ENCODE data around the gene IFNG. TPM values are rescaled to one million over a fixed set of nuclear protein-coding genes. Genes with fewer than 3 reads are reported as not detected.
"Not testable (repeated sequence)": the region's sequence is repeated elsewhere in the genome, so short reads cannot be mapped to it uniquely, and the experiment has no call there.

Gene IFNG
- 10 to 100 TPM; 34.3 to 77.1 TPM for total RNA-seq

DNA sequence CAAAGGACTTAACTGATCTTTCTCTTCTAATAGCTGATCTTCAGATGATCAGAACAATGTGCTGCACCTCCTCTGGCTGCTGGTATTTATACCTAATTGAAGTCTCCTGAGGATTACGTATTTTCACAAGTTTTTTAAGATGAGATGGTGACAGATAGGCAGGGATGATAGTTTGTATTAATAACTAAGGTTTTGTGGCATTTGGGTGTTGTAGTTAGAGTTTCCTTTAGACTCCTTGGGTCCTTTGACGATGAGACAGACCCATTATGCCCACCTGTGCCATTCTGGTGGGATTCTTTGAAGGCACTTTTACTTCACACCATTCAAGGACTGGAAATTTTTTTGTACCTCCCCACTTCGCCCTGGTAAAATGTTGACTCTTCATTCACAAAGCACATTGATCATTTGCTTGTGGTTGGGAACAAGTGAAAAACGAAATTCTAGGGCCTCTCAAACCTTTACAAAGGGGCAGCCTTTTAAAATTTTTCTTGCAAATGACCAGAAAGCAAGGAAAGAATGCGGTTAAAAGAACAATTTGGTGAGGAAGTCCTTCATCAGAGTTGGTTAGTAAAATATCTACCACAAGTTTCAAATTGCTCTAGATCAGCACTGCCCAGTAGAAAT lies at the start of gene IFNG:
IFNG (minus strand) TSS at position 60 of the 624 bp plus-strand sequence. CDS start 125 bp downstream, outside the sequence.
- no peaks in the 10 kb centered on the region for H3K27me3 Mint-ChIP-seq (ENCODE audit: low read depth)
- DNase-seq (no peak), ATAC-seq (replicated peaks in 1 of 2) (peak; percentile 15 to 35)
- H3K4me1 Mint-ChIP-seq (ENCODE audit: low read depth): peaks cover 32% of the 10 kb centered on the region
- H3K4me3 Mint-ChIP-seq: peak within 1 kb of the TSS; percentile 51 to 83
- no peaks in the 10 kb centered on the region for H3K9me3 Mint-ChIP-seq
- no peaks in the 10 kb centered on the region for H3K36me3 Mint-ChIP-seq (ENCODE audit: insufficient read depth in 2 of 2)
- H3K27ac Mint-ChIP-seq: peak within 1 kb of the TSS; percentile 58

DNA sequence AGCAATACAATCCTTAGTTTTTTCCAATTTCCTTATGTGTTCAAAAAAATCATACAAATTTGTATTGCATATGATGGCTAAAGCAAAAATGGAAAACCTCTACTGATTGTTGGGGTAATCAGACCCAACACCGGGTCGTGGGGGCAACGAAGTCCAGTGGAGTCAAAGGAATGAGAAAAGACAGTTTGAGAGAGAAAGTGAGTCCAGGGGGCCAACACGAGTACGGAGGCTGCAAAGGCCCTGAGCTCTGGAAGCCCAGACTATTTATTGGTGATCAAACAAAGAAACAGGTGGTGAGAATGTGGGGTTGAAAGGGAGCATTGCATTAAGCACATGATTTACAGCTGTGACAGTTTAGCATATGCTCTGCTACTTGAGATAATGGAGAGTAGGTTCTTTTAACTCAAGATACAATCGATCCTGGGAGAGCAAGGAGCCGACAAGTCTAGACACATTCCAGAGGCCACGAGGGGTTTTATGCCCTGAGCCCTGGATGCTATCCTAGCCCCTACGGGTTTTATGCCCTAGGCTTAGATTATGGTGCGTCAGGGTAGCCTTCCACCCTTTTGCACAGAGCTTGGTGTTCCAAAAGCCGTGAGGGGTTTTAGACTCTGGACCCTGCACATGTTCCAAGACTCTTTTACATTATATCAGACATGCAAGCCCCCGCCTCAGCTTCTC lies 49.6 kb upstream of the IFNG start:
- Mint-ChIP-seq H3K4me1 (ENCODE audit: low read depth) (peaks cover 17% of the 10 kb centered on the region), H3K27me3 (ENCODE audit: low read depth) (peaks cover 52% of the 10 kb centered on the region)
- ATAC-seq (replicated peaks in 1 of 2); DNase-seq; H3K27ac Mint-ChIP-seq; H3K4me3 Mint-ChIP-seq; H3K36me3 Mint-ChIP-seq (ENCODE audit: insufficient read depth in 2 of 2); H3K9me3 Mint-ChIP-seq: not testable (repeated sequence)

DNA sequence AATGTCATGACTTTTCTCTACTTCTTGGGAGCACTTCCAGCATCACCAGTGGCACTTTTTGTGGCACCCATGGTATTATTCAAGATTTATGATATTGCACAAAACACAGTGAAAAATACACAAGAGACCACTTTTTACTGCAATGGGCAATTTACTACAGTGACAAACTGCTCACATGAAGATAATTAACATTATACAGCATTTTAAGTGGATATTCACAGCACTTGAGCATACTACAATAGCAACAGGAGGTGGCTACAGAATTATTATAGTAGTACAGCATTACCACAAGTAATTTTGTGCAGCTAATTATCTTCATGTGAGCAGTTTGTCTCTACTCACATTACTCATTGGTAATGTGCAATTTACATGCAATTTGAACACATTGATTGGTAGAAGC lies 47.7 kb upstream of the IFNG start:
- H3K36me3 Mint-ChIP-seq (ENCODE audit: insufficient read depth in 2 of 2): peaks cover 0 to 2% of the 10 kb centered on the region in 2 donors
- H3K4me3 Mint-ChIP-seq: no peak overlapping the region
- H3K27ac Mint-ChIP-seq: no peak overlapping the region
- peaks cover 52% of the 10 kb centered on the region for H3K27me3 Mint-ChIP-seq (ENCODE audit: low read depth)
- ATAC-seq (replicated peaks in 1 of 2) (no peak), DNase-seq (no peak)
- H3K4me1 Mint-ChIP-seq (ENCODE audit: low read depth): peaks cover 30% of the 10 kb centered on the region
- peaks cover 3% of the 10 kb centered on the region in 2 donors for H3K9me3 Mint-ChIP-seq

DNA sequence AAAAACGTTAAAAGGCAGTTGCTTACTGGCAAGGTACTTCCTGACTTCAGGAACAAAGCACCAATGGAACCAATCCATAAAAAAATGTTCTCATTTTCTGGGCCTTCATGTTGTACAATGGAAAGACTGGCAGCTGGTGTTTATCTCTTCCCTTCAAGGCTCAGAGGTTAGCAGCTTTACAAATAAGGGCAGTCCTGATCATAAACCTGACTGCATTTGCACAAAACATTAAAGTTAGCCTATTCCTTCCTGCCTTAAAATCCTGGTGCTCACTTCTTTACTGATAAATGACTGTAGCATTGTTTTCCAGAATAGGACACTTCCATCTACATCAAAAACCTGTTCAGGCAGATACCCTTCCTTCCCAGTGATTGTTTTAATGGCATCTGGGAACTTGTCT lies 46.9 kb upstream of the IFNG start:
- H3K9me3 Mint-ChIP-seq: no peaks in the 10 kb centered on the region
- DNase-seq: no peak
- H3K4me1 Mint-ChIP-seq (ENCODE audit: low read depth): peaks cover 24% of the 10 kb centered on the region
- H3K36me3 Mint-ChIP-seq (ENCODE audit: insufficient read depth in 2 of 2): no peaks in the 10 kb centered on the region
- H3K27me3 Mint-ChIP-seq (ENCODE audit: low read depth): peaks cover 47% of the 10 kb centered on the region
- no peak overlapping the region for H3K27ac Mint-ChIP-seq
- no peak overlapping the region for H3K4me3 Mint-ChIP-seq
- ATAC-seq (replicated peaks in 1 of 2): no peak

DNA sequence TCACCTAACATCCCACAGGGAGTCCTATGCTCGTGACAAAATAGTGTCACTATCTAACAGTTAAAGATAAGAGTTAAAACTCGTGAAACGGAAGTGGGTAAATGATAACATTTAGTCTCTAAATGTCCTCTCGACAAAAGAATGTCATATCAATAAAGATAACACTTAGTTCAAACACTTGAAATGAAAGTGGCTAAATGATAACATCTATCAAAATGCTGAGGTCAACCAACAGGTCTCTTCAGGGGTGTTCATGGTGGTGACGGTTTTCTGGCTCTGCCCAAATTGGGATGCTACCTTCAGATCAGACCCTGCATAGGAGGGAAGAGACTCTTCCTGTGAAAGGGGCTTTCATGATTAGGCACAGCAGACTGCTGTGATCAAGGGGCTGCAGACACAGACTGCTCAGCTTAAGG lies 43.9 kb upstream of the IFNG start:
- H3K9me3 Mint-ChIP-seq: no peaks in the 10 kb centered on the region
- peaks cover 40% of the 10 kb centered on the region for H3K27me3 Mint-ChIP-seq (ENCODE audit: low read depth)
- H3K36me3 Mint-ChIP-seq (ENCODE audit: insufficient read depth in 2 of 2): no peaks in the 10 kb centered on the region
- DNase-seq: no peak
- peak; percentile 57 to 65 for ATAC-seq (replicated peaks in 1 of 2)
- H3K4me1 Mint-ChIP-seq (ENCODE audit: low read depth): peaks cover 42% of the 10 kb centered on the region
- peak overlapping the region in 1 of 2 donors; percentile 23 for H3K4me3 Mint-ChIP-seq
- H3K27ac Mint-ChIP-seq: no peak overlapping the region

DNA sequence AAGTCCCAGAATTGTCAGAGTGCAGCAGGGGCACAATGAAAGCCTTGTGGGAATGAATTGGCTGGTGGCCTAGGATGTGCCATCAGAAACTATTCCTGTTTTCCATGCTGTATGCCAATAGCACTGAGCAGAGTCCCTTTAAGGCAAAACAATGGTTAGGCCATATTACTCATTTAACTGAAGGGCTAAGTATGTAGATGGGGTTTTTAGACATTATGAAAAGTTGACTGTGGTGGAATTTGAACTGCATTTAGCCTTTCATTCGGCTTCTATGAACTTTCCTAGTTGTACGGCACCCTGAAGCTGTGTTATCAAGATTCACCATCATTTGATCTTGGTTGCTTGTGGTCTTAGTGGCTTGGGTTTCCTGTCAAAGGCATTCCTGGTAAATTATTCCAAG lies 41.3 kb upstream of the IFNG start:
- ATAC-seq (replicated peaks in 1 of 2): no peak
- Mint-ChIP-seq H3K4me3 (no peak overlapping the region), H3K27ac (no peak overlapping the region)

DNA sequence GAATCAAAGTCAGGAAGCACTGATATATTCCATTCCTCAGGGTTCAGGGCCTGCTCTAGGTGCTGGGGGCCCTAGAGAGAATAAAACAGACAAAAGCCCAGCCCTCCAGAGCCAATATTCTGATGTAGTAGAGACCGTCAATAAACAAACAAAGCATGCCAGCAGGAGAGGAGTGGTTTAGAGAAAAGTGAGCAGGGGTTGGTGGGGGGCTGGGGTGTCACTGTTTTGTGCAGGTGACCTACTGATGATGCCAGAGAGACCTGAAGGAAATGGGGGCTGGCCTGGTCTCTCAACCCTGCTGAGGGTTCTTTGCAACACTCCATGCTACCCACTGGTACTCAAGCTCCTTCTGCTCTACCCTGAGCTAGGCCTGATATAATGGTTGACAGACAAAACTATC lies 39.6 kb upstream of the IFNG start:
- H3K4me3 Mint-ChIP-seq: peak overlapping the region in 1 of 2 donors; percentile 69
- H3K9me3 Mint-ChIP-seq: no peaks in the 10 kb centered on the region
- peak overlapping the region; percentile 81 for H3K27ac Mint-ChIP-seq
- peaks cover 40% of the 10 kb centered on the region for H3K4me1 Mint-ChIP-seq (ENCODE audit: low read depth)
- ATAC-seq (replicated peaks in 1 of 2): no peak
- no peak for DNase-seq
- H3K27me3 Mint-ChIP-seq (ENCODE audit: low read depth): peaks cover 10% of the 10 kb centered on the region
- H3K36me3 Mint-ChIP-seq (ENCODE audit: insufficient read depth in 2 of 2): no peaks in the 10 kb centered on the region

More for the DNA sequence above, 41.3 kb upstream of the IFNG start:
- no peaks in the 10 kb centered on the region for H3K36me3 Mint-ChIP-seq (ENCODE audit: insufficient read depth in 2 of 2)
- peaks cover 40% of the 10 kb centered on the region for H3K4me1 Mint-ChIP-seq (ENCODE audit: low read depth)
- H3K9me3 Mint-ChIP-seq: no peaks in the 10 kb centered on the region
- DNase-seq: no peak
- H3K27me3 Mint-ChIP-seq (ENCODE audit: low read depth): peaks cover 27% of the 10 kb centered on the region

DNA sequence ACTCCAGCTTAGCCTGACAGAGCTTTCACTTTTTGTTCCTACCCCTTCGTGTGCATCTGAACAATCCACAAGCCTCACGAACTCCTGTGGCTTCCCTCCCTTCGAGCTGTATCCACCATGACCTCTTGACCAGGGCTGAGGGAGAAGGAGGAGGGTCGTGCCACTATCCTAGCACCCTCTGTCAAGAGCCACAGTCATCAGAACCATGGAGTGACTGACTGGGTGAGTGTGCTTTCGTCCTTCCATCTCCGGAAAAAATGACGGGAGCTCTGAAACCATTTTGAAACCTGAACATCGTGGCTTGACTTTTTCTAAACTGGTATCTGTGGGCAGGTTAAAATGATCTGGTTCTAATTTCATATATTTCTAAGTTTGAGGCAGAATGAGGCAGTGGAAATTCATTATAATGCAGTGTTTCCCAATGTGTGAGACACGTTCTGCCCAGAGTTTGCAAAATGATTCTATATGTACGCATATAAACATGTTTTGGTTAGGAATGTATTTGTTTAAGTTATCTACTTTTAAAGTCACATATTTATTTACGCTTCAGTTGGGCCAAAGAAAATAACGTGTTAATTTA lies 39.1 kb upstream of the IFNG start:
- peak overlapping the region; percentile 58 to 69 for H3K4me3 Mint-ChIP-seq
- no peaks in the 10 kb centered on the region for H3K9me3 Mint-ChIP-seq
- DNase-seq (no peak), ATAC-seq (replicated peaks in 1 of 2) (peak; percentile 62 to 70)
- H3K36me3 Mint-ChIP-seq (ENCODE audit: insufficient read depth in 2 of 2): no peaks in the 10 kb centered on the region
- peaks cover 39% of the 10 kb centered on the region for H3K4me1 Mint-ChIP-seq (ENCODE audit: low read depth)
- H3K27me3 Mint-ChIP-seq (ENCODE audit: low read depth): peaks cover 10% of the 10 kb centered on the region
- H3K27ac Mint-ChIP-seq: peak overlapping the region; percentile 81

DNA sequence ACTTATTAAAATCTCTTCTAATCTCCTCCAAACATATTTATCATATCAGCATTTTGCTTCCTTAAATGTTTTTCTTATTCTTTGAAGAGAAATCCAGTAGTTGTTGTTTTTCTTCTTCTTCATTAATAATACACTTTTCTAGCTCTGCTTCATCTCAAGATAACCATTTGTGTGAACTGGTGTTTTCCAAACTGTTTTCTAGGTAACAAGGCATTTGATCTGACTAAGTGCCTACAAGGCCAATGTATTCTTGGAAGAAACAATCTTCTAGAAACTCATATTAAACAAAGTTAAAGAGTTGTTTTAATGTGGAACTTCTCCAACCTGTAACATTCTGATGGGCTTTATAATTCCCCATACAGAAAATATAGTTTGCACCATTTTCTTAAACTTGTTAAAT lies 30.8 kb upstream of the IFNG start:
- no peaks in the 10 kb centered on the region for H3K36me3 Mint-ChIP-seq (ENCODE audit: insufficient read depth in 2 of 2)
- H3K9me3 Mint-ChIP-seq: no peaks in the 10 kb centered on the region
- no peak for ATAC-seq (replicated peaks in 1 of 2)
- H3K4me3 Mint-ChIP-seq: peak overlapping the region; percentile 25 to 77
- no peak for DNase-seq
- peaks cover 22% of the 10 kb centered on the region for H3K27me3 Mint-ChIP-seq (ENCODE audit: low read depth)
- H3K4me1 Mint-ChIP-seq (ENCODE audit: low read depth): peaks cover 16% of the 10 kb centered on the region
- peak overlapping the region; percentile 82 for H3K27ac Mint-ChIP-seq

DNA sequence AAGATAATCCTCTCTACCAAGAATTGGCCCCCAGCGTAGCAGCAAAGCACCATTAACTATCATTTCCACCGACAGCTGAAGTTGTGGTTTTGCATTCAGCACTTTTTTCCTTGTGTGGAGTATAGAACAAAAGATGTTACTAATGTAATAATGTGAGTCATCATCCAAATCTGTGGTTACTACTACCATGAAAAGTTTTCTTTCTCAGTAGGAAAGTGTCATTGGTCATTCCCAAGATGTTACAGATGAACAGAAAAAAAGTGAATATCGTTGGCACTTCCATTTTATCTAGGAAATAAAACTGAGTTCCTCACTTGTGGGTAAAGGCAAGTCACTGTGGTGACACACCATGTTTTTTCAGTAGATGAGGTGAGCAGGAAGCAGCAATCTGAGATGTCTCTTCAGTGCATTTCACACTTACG lies 30.3 kb upstream of the IFNG start:
- H3K9me3 Mint-ChIP-seq: no peaks in the 10 kb centered on the region
- no peak overlapping the region for H3K27ac Mint-ChIP-seq
- H3K27me3 Mint-ChIP-seq (ENCODE audit: low read depth): peaks cover 22% of the 10 kb centered on the region
- no peaks in the 10 kb centered on the region for H3K36me3 Mint-ChIP-seq (ENCODE audit: insufficient read depth in 2 of 2)
- DNase-seq (peak; percentile 31 to 39), ATAC-seq (replicated peaks in 1 of 2) (peak; percentile 87 to 90)
- peaks cover 16% of the 10 kb centered on the region for H3K4me1 Mint-ChIP-seq (ENCODE audit: low read depth)
- H3K4me3 Mint-ChIP-seq: peak overlapping the region in 1 of 2 donors; percentile 77

DNA sequence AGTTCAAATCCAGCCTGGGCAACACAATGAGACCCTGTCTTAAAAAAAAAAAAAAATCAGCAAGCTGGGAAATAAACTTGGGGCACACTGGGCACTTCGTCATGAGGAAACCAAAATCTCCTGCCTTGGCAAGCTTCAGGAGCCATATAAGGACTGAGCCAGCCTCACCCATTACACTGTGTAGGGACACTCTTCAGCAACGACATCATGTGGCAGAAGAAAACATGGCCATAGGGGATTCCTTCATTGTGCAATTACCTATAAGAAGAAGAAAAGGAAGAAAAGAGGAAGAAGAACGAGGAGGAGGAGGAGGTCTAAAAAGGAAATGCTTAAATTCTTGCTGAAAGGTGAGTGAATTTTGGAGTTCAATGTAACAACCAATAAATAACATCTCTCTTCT lies 26.1 kb upstream of the IFNG start:
- DNase-seq (no peak), ATAC-seq (replicated peaks in 1 of 2) (no peak)
- peaks cover 31% of the 10 kb centered on the region for H3K4me1 Mint-ChIP-seq (ENCODE audit: low read depth)
- H3K9me3 Mint-ChIP-seq: no peaks in the 10 kb centered on the region
- no peaks in the 10 kb centered on the region for H3K36me3 Mint-ChIP-seq (ENCODE audit: insufficient read depth in 2 of 2)
- H3K27ac Mint-ChIP-seq: no peak overlapping the region
- H3K27me3 Mint-ChIP-seq (ENCODE audit: low read depth): peaks cover 22% of the 10 kb centered on the region
- no peak overlapping the region for H3K4me3 Mint-ChIP-seq

DNA sequence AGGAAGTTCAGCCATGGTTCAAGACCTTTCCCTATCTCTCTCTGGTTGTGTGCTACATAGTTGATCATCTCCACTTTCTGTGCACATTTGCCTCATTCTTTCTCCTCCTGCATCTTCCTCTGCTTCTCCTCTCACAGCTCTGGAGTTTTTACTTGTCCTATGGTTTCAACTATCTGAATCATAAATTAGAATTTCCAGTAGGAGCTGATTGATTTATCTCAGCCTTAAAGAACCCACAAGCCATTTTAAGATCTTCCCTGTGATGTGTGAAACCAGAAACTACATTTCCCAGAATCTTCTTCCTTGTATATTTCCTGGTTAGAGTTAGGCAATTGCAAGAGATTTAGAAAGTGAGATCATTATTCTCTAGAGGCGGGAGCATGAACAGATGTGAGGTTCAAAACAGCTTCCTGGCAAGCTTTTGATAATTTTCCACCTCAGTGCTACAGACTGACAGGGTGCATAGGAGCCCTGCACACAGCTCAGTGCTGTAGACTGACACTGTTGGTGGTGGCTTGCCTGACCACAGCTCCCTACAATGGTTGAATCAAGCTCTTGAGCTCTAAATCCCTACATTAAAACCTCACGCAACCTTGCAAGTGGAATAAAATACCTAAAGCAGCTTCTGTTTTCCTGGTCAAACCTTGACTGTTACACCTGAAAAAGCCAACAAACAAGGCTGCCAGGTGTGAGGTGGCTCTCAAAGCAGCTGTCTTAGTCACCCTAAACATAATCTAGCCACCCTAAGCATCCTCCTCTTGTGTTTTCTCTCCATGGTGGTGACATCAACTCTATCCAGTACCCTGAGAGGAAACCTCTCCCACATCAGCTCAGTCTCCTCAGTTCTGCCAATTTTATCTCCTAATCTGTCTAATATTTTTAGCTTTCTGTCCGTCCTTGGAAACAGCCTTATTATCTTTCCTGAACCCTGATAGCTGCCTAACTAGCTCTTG lies 21.5 kb upstream of the IFNG start:
- Mint-ChIP-seq H3K27me3 (ENCODE audit: low read depth) (peaks cover 3% of the 10 kb centered on the region), H3K4me3 (peak overlapping the region; percentile 2 to 55), H3K36me3 (ENCODE audit: insufficient read depth in 2 of 2) (no peaks in the 10 kb centered on the region), H3K9me3 (no peaks in the 10 kb centered on the region), H3K27ac (peak overlapping the region; percentile 70), H3K4me1 (ENCODE audit: low read depth) (peaks cover 60% of the 10 kb centered on the region)
- ATAC-seq (replicated peaks in 1 of 2) (peak; percentile 89 to 92), DNase-seq (peak; percentile 27 to 35)

All from activated T-cell treated with anti-CD3 and anti-CD28 coated beads, Interleukin-2, amount 50 U/mL, for 72 hours (primary cell).